C4-2B (cell line): ENCODE results near the gene PAM16.
A peak's percentile ranks its signal among the peaks of the same experiment; 100 is the strongest.
"Not testable (repeated sequence)": the region's sequence is repeated elsewhere in the genome, so short reads cannot be mapped to it uniquely, and the experiment has no call there.

ENCODE experiments used
- H3K27ac ChIP-seq: fragments of 450-650 bp; 2 replicates; pipeline ENCODE4 v1.5.1; 2017
- ZFX ChIP-seq: fragments of 450-650 bp; IDR thresholded peaks from 2 replicates; pipeline ENCODE4 v1.6.1; 2017
- TF ChIP-seq, protein P1 (sequence below): fragments of 450-650 bp; conservative IDR thresholded peaks from 2 replicates; pipeline ENCODE4 v1.5.1; 2017; ENCODE audit warnings: mild to moderate bottlenecking

The PAM16 gene

DNA sequence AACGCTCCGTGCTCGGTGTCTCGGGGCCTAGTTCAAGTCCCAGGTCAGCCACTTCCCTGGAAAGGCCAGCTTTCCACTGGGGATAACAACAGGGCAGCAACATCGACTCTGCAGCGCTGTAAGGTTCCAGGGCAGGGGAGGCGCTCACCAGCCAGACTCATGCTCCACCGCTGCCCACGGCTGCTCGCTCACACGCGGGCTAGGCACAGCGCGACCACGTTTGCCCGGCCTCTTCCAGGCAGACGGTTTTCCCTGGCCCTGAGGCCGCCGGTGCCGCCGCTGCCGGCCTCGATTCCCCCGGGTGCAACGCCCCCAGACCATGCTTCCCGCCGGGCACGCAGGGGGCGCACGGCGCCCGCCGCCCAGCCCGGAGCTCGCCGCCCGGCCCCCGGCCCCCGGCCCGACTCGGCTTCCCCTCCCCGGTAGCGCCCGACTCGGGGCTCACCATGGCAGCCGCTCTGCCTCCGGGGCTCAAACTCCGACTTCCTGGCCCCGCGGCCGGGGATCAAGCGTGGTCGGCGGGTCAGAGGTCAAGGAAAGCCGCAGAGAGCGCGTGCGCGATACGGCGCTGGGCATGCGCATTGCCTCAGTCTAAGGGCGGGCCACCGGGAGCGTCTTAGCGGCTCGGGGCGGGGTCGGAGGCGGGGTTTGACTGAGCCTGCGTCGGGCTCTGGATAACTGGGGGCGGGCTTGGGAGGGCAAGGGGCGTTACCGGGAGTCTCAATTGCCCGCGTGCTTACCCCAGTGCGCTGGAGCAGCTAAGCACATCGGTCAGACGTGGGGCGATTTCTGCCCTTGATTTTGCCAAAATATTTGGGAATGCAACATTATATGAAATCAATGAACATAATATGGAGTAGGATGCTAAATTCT, at the start of gene PAM16:
TSS of gene PAM16 (minus strand) at position 535 of the 873 bp plus-strand sequence. CDS start at position 448, 87 bp downstream.
- H3K27ac ChIP-seq = peak within 1 kb of the TSS; percentile 87
- peak; percentile 67; the same call in 1 of the 2 replicates for TF ChIP-seq ZFX
- TF ChIP-seq, protein P1, sequence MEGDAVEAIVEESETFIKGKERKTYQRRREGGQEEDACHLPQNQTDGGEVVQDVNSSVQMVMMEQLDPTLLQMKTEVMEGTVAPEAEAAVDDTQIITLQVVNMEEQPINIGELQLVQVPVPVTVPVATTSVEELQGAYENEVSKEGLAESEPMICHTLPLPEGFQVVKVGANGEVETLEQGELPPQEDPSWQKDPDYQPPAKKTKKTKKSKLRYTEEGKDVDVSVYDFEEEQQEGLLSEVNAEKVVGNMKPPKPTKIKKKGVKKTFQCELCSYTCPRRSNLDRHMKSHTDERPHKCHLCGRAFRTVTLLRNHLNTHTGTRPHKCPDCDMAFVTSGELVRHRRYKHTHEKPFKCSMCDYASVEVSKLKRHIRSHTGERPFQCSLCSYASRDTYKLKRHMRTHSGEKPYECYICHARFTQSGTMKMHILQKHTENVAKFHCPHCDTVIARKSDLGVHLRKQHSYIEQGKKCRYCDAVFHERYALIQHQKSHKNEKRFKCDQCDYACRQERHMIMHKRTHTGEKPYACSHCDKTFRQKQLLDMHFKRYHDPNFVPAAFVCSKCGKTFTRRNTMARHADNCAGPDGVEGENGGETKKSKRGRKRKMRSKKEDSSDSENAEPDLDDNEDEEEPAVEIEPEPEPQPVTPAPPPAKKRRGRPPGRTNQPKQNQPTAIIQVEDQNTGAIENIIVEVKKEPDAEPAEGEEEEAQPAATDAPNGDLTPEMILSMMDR = no peak; the same call in 1 of the 2 replicates

- H3K27ac ChIP-seq = no peak overlapping the region
- TF ChIP-seq, protein P1 = no peak
- no peak for TF ChIP-seq ZFX
Observed at GRCh38 chr16:4399001-4399730, 48.0 kb upstream of the PAM16 start.

DNA sequence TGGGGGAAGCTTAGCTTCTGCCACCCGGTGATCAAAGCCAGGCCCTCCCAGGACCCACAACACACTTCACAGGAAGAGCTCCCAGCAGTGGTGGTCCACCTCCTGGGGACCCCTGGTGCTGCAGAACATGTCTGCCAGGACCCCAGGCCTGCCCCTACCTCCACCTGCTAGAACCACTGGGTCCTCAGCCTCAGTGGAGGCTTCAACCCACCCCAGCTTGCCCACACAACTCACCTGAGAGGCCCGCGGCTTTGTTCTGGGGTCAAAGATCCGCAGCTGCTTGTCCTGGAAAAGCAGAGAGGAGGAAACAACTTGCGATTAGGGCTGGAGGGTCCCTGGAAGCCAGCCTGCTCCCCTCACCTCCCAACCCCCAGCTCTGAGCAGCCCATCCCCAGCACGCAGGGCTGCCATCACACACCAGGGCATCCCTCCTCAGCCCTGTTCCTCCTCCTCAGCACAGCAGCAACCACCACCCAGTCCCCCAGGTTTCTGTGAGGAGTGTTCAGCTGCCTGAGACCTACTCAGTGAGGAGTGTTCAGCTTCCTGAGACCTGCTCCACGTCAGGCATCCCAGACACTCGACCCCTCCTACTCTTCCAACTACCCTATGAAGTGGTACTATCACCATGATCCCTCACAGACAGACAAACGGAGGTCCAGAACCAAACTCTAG, 44.1 kb upstream of the PAM16 start:
- H3K27ac ChIP-seq = no peak overlapping the region
- TF ChIP-seq, protein P1 = no peak

GRCh38 chr16:4393850-4394249, 42.7 kb upstream of the PAM16 start:
- not testable (repeated sequence) for H3K27ac ChIP-seq

DNA sequence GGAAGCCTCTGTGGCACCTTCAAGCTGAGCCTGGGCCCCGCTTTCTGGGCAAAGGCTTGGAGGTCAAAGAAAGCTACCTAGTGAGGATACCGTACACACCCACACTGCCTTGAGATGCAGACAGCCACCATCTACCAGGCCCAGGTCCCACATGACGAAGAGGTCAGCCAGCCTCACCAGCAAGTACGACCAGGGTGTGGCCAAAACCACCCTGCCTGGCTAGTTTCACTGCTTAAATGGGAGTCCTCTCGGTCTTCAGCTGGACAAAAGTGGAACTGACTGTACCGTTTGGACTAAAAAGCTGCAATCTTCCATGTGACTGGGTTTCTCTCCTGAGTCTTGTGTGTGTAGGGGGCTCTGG, 42.1 kb upstream of the PAM16 start:
- TF ChIP-seq ZFX = no peak
- TF ChIP-seq, protein P1 = no peak
- no peak overlapping the region for H3K27ac ChIP-seq

GRCh38 chr16:4392382-4393239, 41.5 kb upstream of the PAM16 start:
- no peak overlapping the region for H3K27ac ChIP-seq
- no peak for TF ChIP-seq ZFX
- TF ChIP-seq, protein P1 = no peak
